GM19351 (cell line): ENCODE measurements around the gene FCGR1A.
A peak's percentile ranks its signal among the peaks of the same experiment; 100 is the strongest.
"Not testable (repeated sequence)": the region's sequence is repeated elsewhere in the genome, so short reads cannot be mapped to it uniquely, and the experiment has no call there.

ENCODE experiments used
- ATAC-seq: cut with Tn5 transposase; IDR thresholded peaks from one replicate; pipeline ENCODE4 v1.9.1; 2021; ENCODE audit warnings: mild to moderate bottlenecking, moderate library complexity; ENCODE audit not compliant: unreplicated experiment

The FCGR1A gene

GRCh38 chr1:149782600-149782999 is at the start of gene FCGR1A:
TSS of gene FCGR1A (plus strand) at chr1:149782694. CDS start at chr1:149782744, 50 bp downstream.
- not testable (repeated sequence) for ATAC-seq

DNA sequence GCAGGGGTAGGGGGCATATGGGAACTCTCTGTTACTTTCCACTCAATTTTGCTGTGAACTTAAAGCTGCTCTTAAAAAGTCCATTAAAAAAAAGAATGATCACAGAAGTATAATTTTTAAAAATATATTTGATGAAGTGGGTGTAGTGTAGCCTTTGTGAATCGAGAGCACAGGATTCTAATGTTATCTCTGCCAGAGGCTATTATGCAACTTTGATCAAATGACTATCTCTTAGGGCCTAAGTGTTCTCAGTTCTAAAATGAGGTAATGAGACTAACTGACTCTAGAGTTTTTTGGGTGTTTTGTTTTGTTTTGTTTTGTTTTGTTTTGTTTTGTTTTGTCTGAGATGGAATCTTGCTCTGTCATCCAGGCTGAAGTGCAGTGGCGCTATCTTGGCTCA is 49.7 kb upstream of the FCGR1A start:
- not testable (repeated sequence) for ATAC-seq

- ATAC-seq, result not testable (repeated sequence)
Observed at GRCh38 chr1:149734692-149735091, 47.8 kb upstream of the FCGR1A start.

DNA sequence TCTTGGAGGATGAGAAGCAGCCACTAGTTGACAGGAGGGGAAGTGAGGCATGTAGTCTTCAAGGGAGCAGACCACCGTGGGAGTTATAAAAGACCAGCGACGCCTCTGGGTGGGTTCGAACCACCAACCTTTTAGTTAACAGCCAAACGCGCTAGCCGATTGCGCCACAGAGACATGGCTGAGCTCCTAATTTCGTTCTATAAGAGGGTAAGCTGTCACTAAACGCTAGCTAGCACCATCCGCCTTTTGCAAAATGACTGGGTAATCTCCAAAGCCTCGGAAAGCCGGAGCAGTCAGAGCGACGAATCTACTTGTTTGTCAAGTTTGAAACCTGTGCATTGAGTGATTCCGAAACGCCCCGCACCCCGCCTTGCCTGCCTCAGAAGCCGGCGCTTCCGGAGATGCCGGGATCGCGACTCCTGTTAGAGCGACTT is 42.3 kb upstream of the FCGR1A start:
- not testable (repeated sequence) for ATAC-seq

DNA sequence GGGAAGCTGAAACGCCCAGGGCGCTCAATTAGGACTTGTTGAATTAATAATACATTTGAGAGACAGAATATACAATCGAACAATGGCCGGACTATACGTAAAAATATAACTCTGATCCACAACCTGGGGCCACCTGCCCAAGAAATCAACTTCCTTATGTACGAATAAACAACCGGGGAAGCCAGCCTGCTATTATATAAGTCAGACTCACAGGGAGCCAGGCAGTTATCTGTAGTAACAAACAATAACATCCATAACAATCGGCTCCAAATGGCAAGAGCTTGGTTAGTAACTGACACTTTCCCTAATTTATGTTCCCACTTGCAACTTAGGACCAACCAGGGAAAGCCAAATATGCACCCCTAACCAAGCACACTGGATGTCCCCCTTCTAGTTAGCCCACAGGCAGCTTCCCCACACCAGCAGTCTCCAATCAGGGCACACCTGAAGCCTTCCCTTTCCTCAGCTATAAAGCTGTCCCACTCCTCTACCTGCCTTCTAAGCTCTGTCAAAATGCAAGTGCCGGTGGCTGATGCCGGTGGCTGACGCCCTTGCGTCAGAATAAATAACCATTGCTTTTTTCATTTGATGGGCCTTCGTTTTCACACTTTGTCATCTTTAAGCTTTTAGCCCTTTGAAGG is 41.8 kb upstream of the FCGR1A start:
- ATAC-seq, result not testable (repeated sequence)

GRCh38 chr1:149741914-149742313 is 40.6 kb upstream of the FCGR1A start:
- not testable (repeated sequence) for ATAC-seq

DNA sequence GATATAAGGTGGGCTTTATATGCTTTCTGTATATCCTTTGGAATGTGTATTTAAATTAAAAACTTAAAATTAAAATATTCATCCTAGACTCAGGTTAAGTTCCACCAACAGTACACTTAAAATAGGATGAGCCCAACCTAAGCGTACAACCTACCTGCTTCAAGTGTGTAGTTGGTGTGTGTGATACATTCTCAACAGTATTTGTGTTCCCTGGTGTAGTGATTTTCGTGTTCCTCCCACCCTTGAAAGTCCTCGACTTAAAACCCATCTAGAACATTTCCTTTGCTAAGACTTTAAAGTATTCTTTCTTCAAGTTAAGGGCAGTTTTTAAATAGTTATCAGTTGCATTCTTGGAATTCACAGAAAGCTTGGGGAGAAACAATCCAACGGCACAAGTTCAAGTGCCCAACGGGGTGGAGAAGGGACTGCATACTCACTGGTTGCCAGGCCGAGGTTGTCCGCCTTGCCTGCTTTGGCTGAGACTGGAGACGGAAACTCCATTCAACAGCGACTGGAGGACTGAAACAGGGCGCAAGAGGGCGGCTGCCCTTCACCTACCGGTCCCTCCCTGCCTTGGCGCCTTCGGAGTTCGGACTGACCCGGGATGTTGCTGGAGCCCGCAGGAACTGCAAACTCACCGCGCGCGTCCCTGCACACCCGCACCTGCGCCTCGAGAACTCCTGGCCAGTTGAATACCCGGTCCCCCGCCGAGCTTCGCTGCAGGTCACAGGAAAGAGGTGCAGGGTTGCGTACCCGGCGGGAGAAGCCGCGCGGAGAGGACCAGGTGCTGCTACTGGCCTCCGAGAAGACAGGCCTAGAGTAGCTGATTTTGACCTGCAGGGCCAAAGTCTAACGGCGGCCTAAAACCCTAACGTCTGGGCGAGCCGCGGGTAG is 35.8 kb upstream of the FCGR1A start:
- ATAC-seq, result not testable (repeated sequence)

GRCh38 chr1:149747359-149748143 is 34.9 kb upstream of the FCGR1A start:
- ATAC-seq, result not testable (repeated sequence)

DNA sequence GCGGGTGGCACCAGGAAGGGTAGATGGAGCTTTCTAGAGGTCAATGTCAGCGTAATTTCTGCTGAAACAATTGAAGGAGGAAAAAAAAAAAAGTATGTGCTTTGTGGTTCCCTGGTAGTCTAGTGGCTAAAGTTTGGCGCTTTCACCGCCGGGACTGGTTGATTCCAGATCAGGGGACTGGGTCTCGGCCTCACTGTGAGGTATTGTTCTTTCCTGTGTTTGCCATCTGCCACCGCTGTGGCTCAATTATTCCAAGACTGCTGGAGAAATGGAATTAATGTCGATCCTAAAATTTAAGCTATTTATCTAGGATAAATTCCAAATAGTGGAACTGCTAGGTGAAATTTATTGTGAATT is 34.4 kb upstream of the FCGR1A start:
- not testable (repeated sequence) for ATAC-seq

- not testable (repeated sequence) for ATAC-seq
Observed at GRCh38 chr1:149750562-149750961, 31.9 kb upstream of the FCGR1A start.

GRCh38 chr1:149752186-149752585 is 30.3 kb upstream of the FCGR1A start:
- ATAC-seq, result not testable (repeated sequence)

- not testable (repeated sequence) for ATAC-seq
Observed at GRCh38 chr1:149753466-149753865, 29.0 kb upstream of the FCGR1A start.

- ATAC-seq, result not testable (repeated sequence)
Observed at GRCh38 chr1:149755294-149755693, 27.2 kb upstream of the FCGR1A start.

DNA sequence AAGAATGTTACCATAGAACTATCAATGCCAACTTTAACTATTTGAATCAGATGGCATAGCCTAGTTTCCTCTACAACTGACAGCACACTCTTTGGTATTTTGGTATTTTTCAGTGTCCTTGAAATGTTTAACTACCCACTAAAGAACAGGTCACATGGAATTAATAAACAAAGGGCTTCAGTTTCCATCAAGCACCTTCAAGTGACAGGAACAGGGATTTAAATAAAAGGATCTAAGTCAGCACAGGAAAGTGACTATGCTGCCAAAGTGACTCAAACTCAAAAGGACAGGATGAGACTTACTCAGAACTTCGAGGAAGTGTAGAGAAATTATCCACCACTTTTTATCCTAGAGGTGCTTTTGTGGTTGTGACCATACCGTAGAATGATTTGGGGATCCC is 20.2 kb upstream of the FCGR1A start:
- ATAC-seq, result not testable (repeated sequence)

DNA sequence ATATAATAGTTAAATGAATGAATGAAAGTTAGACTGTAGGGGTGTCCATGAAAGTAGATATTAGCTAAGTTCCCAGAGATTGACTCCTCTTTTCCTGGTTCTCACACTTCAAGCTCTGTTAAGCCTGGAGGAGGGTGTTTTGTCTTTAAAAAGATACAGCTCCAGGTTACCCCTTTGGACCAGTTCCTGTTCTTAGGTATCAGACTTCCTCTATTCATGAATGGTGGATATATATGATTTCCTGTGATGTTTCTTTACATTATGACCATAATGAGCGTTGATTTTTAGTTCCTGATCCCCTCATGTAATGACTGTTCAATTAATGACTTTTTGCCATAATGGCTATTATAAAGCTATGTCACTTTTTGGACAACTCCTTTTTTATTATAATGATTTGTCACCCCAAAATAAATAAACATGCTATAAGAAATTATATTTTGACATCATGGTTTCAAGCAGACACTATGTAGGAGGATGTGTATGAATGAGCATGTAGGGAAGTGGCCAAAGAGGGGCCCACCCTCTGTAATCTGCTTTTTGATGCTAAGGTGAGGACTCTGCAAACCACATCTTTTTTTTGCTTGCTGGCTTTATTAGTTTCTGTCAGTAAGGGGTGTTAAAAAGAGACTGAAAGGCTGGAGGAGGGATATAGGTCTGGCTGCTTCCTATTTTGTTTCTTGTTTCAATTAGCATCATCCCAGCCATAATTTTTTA is 18.2 kb upstream of the FCGR1A start:
- not testable (repeated sequence) for ATAC-seq

DNA sequence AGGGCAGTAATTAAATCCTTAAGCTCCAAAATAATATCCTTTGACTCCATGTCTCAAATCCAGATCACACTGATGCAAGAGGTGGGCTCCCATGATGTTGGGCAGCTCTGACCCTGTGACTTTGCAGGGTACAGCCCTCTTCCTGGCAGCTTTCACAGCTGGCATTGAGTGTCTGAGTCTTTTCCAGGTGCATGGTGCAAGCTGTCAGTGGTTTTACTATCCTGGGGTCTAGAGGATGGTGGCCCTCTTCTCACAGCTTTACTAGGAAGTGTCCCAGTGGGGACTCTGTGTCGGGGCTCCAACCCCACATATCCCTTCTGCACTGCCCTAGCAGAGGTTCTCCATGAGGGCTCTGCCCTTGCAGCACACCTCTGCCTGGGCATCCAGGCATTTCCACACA is 16.3 kb upstream of the FCGR1A start:
- ATAC-seq, result not testable (repeated sequence)

DNA sequence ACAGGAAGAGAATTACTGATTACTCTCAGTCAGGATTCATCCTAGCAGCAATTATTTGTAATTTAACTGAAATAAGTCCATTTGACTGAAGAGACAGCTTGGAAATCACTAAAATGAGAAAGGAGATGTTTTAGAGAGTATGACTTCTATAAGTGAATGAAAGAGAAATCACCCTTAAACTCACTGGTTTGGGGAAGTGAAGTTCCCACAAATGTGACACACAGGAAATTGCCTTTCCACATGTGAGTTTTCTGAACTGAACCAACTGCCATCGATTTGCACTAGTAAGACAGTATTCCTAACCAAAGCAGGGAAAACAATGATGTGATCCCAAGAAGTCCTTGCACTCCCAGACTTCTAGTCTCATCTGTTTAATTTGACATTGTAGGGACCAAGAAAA is 13.3 kb upstream of the FCGR1A start:
- not testable (repeated sequence) for ATAC-seq

GRCh38 chr1:149770661-149771060 is 11.8 kb upstream of the FCGR1A start:
- not testable (repeated sequence) for ATAC-seq

DNA sequence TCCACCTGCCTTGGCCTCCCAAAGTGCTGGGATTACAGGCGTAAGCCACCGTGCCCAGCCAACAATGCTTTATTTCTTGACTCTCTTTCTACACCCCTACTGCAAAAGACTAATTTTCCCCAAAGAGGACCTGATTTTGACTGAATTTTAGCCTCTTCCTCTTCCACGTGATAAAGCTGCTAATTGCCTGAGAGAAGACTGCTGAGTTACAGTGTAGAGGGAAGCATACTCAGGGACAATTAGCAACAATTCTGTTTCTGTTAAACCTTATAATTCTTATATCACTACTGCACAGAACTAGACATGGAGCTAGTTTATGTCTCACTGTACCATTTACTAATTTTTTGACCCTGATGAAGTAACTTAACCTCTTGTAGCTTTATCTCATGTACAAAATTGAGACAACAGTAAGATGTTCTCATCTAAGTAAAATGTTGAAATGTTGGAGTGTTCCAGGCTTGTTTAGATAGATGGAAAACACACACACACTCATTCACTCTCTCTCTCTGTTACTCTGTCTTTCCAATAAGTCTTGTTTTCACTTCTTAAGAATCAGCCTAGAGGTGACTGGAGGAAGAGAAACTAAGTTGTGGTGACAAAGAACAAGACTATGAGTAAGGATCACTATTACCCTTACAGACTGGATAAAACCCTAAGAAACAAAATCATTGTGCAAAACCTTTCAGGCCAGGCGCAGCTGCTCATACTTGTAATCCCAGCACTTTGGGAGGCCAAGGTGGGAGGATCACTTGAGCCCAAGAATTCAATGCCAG is 10.7 kb upstream of the FCGR1A start:
- peak; percentile 99 for ATAC-seq
